IMR-90 (cell line): ENCODE measurements around the gene AUTS2.

ENCODE experiments used
- CEBPB ChIP-seq: IDR thresholded peaks from 2 replicates; pipeline ENCODE4 v1.6.1; 2012; ENCODE audit warnings: low read depth, low read length, improper control_type of control experiment
- CTCF ChIP-seq: conservative IDR thresholded peaks from 2 replicates; pipeline ENCODE4 v1.5.1; 2012; ENCODE audit warnings: mild to moderate bottlenecking, low read depth, low read length, improper control_type of control experiment
- ELK1 ChIP-seq: fragments of 150-350 bp; IDR thresholded peaks from 2 replicates; pipeline ENCODE4 v1.6.1; 2016; ENCODE audit warnings: low read depth, mild to moderate bottlenecking, low read length, moderate library complexity, borderline replicate concordance
- POLR2A ChIP-seq: IDR thresholded peaks from 2 replicates; pipeline ENCODE4 v1.6.1; 2012; ENCODE audit warnings: mild to moderate bottlenecking, low read depth, low read length
- RAD21 ChIP-seq: IDR thresholded peaks from 2 replicates; pipeline ENCODE4 v1.6.1; 2012; ENCODE audit warnings: low read length, improper control_type of control experiment
- USF2 ChIP-seq: fragments of 150-350 bp; IDR thresholded peaks from 2 replicates; pipeline ENCODE4 v1.6.1; 2017; ENCODE audit warnings: mild to moderate bottlenecking, antibody characterized with exemption, low read length, low read depth

- TF ChIP-seq CTCF, result no peak
- TF ChIP-seq POLR2A, result no peak
- TF ChIP-seq RAD21, result no peak
- TF ChIP-seq USF2, result no peak
- TF ChIP-seq ELK1, result no peak
- TF ChIP-seq CEBPB, result no peak
Measured at GRCh38 chr7:70520611-70521010, 922.3 kb downstream of the AUTS2 start.
